GM21529 (cell line): ENCODE measurements around the gene MAML2.

Experiments
- ATAC-seq: cut with Tn5 transposase; IDR thresholded peaks from one replicate; pipeline ENCODE4 v1.9.1; 2021; ENCODE audit not compliant: unreplicated experiment

Gene MAML2

DNA sequence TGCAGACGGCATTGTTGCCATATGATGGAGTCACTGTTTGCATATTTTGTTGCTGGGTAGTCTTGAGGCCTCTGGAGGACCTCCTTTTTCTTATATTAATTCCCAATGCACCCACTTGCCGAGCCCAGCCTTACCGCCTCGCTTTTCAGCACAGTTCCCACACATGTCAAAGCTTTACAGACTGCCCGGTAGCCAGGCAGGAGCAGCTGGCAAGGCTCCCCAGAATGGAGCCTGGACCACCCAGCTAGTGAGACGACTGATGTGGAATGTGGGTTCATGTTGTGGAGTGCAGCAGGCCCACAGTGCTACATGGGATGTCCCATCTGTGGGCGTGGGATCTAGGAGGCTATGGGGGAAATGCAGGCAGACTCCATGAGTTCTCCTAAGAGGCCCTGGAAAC lies 319.7 kb downstream of the MAML2 start:
- no peak for ATAC-seq

DNA sequence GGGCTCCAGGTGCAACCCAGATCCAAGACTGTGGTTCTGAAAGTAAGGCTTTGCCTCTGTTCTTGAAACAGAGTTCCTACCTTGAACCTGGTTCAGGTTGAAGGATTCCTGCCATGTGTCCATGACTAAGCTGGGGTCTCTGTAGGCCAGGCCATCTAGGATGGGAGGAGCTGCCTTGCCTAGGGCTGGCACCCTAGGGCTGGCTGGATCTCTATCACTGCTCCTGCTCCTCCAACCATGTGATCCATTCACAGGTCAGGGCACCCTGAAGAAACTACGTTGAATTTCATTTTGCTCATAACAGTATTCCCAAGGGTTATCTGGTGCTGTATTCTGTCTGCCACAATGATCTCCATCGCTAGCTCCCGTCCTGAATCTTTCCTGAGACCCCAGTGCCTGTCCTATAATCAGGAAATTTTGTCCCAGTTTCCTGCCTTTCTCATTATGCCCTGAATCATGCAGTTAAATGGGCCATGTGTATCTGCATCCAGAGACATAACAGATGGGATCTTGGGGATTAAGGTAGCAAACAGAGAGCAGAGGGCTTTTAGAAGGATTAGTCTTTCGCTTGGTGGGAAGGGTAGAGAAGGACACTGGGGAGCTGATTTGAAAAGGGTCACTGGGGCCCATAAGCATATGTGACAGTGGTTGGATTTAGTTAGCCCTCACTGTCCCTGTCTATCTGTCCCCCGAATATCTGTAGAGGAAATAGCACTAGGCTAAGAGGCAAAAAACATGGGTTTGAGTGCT lies 320.9 kb downstream of the MAML2 start:
- ATAC-seq: no peak

DNA sequence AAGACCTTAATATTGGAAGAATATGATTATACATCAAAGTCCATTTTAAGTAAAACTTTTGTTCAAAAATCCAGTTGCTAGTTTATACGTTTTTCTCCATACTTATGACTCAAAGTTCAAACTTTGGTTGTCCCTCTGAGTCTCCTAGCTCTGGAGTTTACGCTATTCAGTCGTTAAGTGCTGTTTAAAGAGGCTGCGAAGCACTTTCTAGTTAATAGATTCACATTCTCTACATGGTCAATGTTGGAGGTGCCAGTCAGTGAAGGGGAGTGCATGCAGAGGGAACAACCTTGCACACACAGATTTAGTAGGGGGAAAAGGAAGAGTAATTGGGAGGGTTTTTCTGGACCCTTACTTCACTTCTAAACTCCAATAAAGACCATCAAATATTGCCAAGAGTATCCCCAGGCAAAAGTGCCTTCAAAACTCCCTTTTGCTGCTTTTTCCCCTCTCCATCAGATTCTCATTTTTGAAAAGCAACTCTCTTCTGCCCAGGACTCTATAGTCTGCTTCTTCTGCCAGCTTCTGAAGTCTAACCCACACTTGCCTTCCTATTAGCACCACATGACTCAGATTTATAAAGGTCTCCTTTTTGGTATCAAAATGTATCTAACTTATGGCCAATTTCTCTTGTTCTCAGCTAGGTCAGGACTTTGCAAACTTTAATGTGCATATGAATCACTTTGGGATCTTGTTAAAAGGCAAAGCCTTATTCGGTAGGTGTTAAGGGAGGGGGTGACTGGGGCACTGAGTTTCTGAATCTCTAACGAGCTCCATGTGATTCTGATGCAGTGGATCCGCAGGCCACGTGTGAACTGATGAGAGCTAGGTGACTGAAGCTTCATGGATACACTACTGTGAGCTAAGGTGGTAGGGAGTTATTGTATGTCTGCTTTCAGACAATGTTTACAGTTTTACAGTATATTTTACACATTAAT lies 322.9 kb downstream of the MAML2 start:
- no peak for ATAC-seq

DNA sequence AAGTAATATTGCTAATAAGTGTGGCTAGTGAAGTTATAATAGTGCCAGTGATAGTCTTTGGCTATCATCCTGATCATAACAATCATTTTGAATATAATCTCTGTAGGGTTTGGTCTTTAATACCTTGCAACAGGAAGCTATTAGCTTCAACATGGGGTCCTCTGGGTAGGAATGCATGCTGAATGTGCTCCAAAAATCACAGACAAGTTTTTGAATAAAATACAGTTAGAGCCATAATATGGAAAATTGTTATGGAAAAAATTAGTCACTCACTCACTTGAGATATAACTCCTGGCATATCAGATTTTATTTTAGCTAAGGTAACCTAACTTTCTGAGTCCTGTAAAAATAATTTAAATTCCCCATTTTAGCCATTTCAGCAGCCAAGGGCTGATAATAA lies 323.7 kb downstream of the MAML2 start:
- ATAC-seq: no peak

DNA sequence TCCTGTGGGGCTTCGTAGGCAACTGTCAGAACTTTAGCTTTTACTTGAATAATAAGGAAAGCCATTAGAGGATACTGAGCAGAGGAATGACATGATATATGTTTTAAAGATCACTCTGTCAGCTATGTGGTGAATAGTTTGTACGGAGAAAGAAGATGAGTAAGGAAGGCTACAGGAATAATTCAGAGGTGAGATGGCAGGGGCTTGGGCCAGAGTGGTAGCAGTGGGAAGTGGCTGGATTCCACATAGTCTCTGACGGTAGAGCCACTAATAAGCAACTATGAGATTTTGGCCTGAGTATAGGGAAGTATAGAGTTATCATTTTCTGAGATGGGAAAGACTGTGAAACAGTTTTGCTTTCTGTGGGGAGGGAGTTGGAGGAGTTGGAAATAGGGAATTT lies 325.1 kb downstream of the MAML2 start:
- ATAC-seq: no peak

DNA sequence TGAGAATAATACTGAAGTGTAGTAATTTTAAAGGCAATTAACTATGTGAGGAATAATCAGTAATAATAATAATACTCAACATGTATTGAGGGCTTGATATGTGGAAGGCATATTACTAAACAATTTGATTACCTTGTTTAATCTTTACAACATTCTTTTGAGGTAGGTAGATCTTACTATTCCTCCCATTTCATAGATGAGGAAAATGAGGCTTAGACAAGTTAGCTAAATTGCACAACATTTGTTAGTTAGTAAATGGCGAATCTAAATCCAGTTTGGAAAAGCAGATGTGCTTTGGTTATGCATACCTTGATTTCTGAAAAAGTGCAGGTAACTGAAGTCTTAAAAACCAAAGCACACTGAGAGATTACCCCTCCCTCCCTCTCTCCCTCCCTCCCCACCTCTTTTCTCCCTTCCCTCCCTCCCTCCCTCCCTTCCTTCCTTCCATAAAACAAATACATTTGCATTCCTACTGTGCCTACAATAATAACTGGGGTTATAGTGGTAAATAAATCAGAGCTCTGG lies 326.0 kb downstream of the MAML2 start:
- no peak for ATAC-seq

DNA sequence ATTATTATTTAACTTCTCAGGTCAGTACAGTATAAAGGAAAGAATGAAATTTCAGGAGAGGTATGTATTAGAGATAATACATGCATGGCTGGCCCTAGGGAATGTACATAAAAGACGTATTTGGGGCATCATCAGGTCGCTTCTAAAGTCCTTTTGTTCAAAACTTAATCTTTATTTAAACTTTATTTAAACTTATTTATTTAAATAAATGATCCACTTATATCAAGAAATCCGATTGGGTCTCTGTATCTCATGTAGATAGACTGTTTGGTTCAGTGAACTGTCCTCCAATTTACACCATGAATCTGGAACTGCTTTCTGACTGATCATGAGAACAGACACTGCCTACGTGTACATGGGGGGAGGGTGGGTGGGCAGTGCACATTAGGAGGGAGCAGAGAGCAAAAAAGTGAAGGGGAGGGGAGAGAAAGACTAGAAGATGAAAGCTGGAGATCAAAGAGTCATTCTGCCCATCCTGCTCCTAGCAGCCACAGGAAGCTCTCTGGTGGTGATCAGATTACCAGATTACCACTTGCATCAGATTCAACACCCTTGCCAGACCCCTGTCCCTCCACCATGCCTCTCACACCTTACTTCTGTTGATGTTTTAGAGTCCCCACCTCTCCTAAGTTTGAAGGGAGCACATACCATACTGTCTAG lies 327.0 kb downstream of the MAML2 start:
- no peak for ATAC-seq

DNA sequence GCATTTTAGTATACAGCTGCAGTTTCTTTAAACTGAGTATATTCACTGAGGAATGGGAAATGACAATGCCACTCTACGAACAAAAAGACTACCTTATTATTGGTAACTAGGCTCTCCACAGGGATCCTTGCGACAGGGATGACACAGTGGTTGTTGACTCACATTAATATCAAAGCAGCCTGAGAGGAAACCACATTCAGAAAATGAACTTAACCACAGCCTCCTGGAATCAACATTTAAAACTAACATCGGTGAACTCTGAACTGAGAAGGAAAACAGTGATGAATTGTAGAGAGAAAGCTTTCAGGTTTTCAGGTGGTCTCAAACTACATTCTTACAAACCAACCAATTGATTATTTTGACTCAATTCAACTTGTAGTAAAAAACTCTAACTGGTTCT lies 328.8 kb downstream of the MAML2 start:
- no peak for ATAC-seq

DNA sequence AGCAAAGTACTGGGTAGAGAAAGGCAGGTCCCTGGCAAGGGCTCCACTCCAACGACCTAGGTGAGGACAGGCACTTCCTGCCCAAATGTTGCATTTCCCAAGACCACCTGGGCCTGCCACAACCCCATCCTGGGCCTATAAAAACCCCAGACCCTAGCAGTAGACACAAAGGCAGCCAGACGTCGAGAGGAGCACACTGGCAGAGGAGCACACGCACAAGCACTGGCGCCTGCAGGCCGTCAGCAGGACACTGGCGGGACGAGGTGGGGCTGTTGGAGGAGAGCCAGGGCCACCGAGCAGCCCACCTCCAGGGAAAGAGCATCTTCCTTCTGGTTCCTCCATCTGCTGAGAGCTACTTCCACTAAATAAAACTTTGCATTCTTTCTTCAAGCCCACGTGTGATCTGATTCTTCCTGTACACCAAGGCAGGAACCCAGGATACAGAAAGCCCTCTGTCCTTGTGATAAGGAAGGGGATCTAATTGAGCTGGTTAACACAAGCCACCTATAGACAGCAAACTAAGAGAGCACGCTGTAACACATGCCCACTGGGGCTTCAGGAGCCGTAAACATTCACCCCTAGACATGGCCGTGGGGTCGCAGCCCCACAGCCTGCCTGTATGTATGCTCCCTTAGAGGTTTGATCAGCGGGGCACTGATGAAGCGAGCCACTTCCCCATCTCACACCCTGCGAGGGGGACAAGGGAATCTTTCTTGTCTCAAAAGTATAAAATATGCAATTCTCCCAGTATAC lies 329.4 kb downstream of the MAML2 start:
- ATAC-seq: no peak

DNA sequence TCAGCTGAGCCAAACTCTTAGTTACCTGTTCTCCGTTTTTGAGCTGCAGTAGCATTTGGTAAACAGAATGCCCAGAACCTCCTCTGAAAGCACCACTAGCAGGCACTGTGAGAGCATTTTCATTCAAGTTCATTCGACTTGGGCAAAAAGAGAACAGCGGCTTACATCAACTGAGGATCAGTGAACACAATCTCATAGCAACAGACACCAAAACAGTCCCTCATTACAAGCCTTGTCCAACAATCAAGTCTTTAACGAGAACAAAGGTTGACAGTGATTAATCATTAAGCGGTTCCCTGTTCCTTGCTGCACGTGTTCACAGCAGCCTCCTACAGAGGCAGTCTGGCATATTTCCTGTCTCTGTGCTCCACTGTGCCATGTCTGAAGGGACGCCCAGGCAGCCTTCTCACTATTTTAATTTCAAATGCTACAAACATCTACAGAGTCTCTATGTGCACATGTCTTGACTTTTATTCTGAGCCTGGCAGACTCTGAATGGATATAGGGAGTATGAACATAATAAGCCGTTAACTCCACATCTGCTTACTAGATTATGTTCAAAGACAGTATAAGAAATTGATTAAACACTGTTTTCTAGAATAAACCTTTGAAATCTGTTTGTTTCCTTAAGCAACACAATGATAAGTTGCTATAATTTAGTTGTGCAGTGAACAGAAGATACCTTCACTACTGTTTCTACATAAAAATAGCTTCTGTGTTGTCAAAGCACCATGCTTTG lies 330.7 kb downstream of the MAML2 start:
- ATAC-seq: peak; percentile 88

DNA sequence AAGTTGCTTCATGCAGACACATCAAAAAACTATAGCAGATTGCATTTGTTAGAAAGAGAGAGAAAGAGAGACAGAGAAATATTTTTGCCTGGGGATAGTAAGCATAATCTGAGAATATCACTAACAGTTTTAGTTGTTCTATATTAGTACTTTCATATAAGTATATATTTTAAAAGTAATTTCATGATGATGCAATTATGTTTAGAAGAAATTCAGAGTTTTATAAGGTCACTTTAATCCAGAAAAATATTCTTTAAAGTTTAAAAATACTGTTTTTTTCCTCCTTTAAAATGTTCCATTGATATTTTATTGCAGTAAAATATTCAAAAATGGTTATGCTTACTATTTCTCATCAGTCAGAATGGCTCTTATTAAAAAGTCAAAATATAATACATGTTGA lies 332.3 kb downstream of the MAML2 start:
- no peak for ATAC-seq

DNA sequence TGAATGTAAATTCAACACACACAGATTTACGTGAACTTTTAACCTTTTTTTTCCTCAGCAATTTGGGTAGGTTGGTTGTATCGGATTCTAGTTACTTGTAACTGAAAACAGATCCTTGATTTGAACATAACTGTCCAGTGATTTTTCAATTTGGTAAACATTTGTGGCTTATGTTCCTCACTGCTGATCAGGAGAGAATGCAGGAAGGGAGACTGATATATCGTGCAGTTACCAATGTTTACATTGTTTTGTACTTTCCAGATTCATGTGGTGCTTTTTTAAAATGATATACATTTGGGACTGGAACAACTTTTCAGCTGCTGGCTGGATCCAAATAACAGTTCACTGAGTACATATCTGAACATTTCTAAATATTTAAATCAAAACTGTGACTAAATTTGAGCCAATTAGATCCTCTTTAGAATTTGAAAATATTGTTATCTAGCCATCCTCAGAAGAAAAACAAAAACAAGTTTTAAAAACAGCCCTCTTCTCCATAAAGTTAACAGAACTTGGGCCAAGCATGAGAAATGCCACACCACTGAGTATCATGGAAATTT lies 334.8 kb downstream of the MAML2 start:
- no peak for ATAC-seq

DNA sequence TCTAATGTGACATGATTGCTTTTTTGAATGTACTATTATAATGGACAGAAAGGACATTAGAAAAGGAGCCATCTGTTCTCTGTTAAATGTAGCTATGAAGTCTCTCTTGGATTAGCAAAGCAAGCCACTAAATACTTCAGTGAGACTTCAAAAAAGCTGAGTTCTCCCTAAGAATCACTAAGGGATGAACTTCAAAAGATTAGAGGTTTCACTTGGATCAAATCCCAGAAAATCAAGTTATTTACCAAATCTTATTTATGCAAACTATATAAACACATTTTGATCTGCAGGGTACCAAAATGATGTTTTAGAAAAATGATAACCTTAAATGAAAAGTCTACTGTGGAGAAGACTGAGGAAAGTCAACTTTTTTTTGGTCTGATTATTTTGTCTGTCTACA lies 337.0 kb downstream of the MAML2 start:
- no peak for ATAC-seq

DNA sequence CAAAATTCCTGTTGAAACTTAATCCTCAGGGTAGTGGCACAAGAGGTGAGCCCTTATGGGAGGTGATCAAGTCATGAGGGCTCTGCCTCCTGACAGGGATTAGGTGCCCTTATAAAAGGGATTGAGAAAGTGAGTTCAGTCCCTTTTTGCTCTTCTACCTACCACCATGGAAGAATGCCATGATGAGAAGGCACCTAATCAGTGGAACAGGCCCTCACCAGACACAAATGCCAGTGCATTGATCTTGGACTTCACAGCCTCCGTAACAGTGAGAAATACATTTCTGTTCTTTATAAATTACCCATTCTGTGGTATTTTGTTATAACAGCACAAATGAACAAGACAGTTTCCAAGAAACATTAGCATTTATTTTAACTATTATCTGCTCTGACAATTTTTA lies 338.1 kb downstream of the MAML2 start:
- no peak for ATAC-seq

DNA sequence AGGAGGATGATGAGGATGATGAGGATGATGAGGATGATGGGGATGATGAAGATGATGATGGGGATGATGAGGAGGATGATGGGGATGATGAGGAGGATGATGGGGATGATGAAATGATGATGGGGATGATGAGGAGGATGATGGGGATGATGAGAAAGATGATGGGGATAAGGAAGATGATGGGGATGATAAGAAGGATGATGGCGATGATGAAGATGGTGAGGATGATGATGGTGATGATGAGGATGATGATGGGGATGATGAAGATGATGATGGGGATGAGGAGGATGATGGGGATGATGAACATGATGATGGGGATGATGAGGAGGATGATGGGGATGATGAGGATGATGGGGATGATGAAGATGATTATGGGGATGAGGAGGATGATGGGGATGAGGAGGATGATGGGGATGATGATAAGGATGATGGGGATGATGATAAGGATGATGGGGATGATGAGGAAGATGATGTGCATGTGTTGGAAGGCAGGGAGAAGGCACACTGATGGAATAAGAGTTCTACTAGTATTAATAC lies 340.2 kb downstream of the MAML2 start:
- no peak for ATAC-seq

DNA sequence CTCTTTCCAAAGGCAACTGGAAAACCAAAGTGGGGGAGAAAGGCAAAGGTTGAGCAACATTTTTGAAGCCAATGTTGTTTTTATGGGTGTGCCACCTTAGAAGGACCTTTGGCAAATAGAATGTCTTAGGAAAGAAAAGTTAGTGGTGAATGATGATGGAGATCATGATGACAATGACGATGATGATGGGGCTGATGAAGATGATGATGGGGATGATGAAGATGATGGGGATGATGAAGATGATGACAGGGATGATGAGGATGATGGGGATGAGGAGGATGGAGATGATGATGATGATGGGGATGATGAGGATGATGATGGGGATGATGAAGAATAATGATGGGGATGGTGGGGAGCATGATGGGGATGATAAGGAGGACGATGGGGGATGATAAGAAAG lies 340.7 kb downstream of the MAML2 start:
- no peak for ATAC-seq

DNA sequence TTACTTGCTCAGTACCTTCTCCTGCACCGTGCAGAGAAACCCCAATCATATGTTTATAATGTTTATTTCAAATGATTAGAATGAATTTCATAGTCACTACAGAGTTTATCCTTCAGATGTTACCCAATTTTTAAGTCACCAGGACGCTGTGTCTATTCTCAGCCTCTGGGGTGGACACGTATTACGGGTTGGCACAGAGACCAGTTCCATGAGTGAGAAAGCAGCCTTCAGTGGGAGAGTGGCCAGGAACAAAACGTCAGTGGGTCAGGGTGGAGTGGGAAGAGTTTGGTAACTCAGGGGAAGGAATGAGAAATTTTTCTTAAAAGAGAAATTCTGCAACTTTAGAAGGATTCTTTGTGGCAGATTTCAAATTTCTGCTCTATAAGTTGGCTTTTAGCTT lies 342.0 kb downstream of the MAML2 start:
- no peak for ATAC-seq

DNA sequence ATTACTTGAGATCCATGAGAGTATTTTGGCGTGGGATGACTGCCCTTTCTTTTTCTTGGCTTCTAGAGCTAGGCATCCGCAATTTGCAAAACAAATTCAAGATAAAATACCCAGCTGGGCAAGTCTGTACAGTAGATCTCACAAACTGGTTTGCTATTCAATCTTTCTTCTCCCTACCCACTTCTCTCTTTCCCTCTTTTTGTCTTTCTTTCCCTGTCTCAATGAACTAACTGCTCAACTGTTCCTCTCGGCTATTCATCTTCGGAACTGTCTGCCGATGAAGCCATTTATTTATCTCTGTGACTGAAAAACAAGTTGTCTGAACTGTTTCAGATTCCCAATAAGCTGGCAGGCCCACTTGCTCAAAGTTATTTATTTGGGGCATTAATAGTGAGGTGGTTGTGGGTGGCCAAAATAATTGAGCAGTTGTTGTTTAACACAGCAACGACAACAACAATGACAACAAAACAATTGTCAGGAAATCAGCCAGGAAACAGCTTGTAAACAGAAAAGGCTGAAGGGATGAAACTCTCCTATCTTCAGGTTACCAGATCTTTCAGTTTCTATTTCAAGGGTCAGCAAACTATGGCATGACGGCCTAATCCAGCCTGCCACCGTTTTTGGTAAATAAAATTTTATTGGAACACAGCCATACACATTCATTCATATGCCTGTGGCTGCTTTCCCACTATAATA lies 343.1 kb downstream of the MAML2 start:
- ATAC-seq: no peak
